ENCODE measurements around the gene KRT37.

KRT37 gene

DNA sequence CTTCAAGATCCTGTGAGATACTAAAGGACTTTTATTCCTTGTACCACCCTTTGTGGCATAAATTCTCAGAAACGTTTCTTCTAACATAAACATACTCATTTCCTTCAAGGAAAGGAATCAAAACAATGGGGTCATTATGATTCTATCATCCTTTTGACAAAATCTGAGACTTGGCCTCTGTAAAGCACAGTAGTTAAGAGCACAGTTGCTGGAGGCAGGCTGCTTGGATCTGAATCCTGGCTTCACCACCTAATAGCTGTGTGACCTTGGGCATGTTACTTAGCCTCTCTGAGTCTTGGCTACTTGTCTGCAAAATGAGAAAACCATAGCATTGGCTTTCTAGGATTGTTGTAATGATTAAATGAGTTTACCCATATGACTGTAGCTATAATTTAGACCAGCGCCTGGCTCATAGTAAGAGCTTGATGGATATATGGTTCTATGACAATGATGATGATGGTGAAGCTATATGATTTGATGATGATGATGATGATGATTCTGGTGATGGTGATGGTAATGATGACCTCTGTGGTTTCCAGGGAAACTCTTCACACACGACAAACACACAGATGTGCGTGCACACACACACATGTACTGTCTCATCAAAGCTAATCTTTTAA is 20.9 kb downstream of the KRT37 start:
- H3K9me3 ChIP-seq (ENCODE audit: low read length), result no peaks in the 10 kb centered on the region
- no peaks in the 10 kb centered on the region for H3K27me3 ChIP-seq (ENCODE audit: insufficient read depth, low read length)
- H3K4me3 ChIP-seq (ENCODE audit: low read depth, low read length, poor library complexity, severe bottlenecking), result no peak overlapping the region
- no peaks in the 10 kb centered on the region for H3K36me3 ChIP-seq (ENCODE audit: insufficient read depth, low read length)
- no peak overlapping the region for H3K4me2 ChIP-seq (ENCODE audit: low read length)
- no peaks in the 10 kb centered on the region for H3K9me2 ChIP-seq (ENCODE audit: low read depth, low read length)
- H3K79me2 ChIP-seq (ENCODE audit: insufficient read depth, low read length), result no peaks in the 10 kb centered on the region
- no peak overlapping the region for H3K27ac ChIP-seq (ENCODE audit: low read depth, low read length, poor library complexity, severe bottlenecking)
- no peaks in the 10 kb centered on the region for H4K20me1 ChIP-seq (ENCODE audit: insufficient read depth, low read length)
- H3K9ac ChIP-seq (ENCODE audit: low read length), result no peak overlapping the region
- no peak for TF ChIP-seq EZH2 (IDR thresholded peaks at IDR 0.05; ENCODE audit: borderline replicate concordance, low read length)
- TF ChIP-seq, protein P1, sequence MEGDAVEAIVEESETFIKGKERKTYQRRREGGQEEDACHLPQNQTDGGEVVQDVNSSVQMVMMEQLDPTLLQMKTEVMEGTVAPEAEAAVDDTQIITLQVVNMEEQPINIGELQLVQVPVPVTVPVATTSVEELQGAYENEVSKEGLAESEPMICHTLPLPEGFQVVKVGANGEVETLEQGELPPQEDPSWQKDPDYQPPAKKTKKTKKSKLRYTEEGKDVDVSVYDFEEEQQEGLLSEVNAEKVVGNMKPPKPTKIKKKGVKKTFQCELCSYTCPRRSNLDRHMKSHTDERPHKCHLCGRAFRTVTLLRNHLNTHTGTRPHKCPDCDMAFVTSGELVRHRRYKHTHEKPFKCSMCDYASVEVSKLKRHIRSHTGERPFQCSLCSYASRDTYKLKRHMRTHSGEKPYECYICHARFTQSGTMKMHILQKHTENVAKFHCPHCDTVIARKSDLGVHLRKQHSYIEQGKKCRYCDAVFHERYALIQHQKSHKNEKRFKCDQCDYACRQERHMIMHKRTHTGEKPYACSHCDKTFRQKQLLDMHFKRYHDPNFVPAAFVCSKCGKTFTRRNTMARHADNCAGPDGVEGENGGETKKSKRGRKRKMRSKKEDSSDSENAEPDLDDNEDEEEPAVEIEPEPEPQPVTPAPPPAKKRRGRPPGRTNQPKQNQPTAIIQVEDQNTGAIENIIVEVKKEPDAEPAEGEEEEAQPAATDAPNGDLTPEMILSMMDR (IDR thresholded peaks at IDR 0.05; ENCODE audit: low read length), result no peak
- no peak overlapping the region for H2AFZ ChIP-seq (ENCODE audit: low read length)
- no peaks in the 10 kb centered on the region for H3K4me1 ChIP-seq (ENCODE audit: insufficient read depth, low read length, severe bottlenecking)
- H3F3A ChIP-seq (ENCODE audit: insufficient read depth, low read length), result no peaks in the 10 kb centered on the region

- Histone ChIP-seq H3K9ac (ENCODE audit: low read length) (no peak overlapping the region), H2AFZ (ENCODE audit: low read length) (no peak overlapping the region), H3K27me3 (ENCODE audit: insufficient read depth, low read length) (no peaks in the 10 kb centered on the region), H3K4me3 (ENCODE audit: low read depth, low read length, poor library complexity, severe bottlenecking) (no peak overlapping the region), H3K27ac (ENCODE audit: low read depth, low read length, poor library complexity, severe bottlenecking) (no peak overlapping the region), H3K4me2 (ENCODE audit: low read length) (no peak overlapping the region), H3K79me2 (ENCODE audit: insufficient read depth, low read length) (no peaks in the 10 kb centered on the region), H3K4me1 (ENCODE audit: insufficient read depth, low read length, severe bottlenecking) (no peaks in the 10 kb centered on the region), H3F3A (ENCODE audit: insufficient read depth, low read length) (no peaks in the 10 kb centered on the region), H3K9me3 (ENCODE audit: low read length) (no peaks in the 10 kb centered on the region), H3K9me2 (ENCODE audit: low read depth, low read length) (no peaks in the 10 kb centered on the region), H3K36me3 (ENCODE audit: insufficient read depth, low read length) (no peaks in the 10 kb centered on the region), H4K20me1 (ENCODE audit: insufficient read depth, low read length) (no peaks in the 10 kb centered on the region)
- TF ChIP-seq, protein P1 (IDR thresholded peaks at IDR 0.05; ENCODE audit: low read length), result no peak
- no peak for TF ChIP-seq EZH2 (IDR thresholded peaks at IDR 0.05; ENCODE audit: borderline replicate concordance, low read length)
These were observed 22.2 kb downstream of the KRT37 start for GRCh38 chr17:41402161-41402560.

DNA sequence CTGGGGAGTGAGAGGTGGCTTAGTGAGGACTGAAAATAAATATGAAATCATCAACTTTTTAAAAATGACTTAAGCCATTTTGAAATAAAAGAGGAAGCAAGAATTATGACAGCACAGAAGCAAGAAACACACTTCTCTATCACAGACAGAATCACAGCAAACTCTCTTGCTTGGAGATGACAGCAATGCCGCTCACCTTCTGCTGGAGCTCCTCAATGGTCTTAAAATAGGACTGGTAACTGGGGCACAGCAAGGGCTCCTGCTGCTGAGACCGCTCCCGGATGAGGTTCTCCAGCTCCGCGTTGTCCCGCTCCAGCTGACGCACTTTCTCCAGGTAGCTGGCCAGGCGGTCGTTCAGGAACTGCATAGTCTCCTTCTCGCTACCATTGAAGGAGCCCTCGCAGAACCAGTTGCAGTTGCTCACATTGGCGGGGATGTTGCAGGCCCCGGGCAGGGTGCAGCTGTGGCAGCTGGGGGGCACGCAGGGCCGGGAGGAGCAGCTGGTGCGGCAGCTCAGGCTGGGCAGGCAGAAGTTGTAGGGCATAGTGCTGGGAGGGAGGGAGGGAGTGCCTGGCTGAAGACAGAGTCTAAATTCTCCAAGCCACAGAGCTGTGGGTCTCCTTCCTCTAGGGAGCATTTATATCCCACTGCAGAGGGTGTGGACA is 27.3 kb downstream of the KRT37 start, which contains the start of gene KRT31:
Gene KRT31, minus strand, starts transcription at position 613 of the 665 bp plus-strand sequence. Its CDS starts 69 bp downstream, at position 544.
- Histone ChIP-seq H3K4me2 (ENCODE audit: low read length) (no peak within 1 kb of the TSS), H3K9me2 (ENCODE audit: low read depth, low read length) (no peaks in the 10 kb centered on the region), H4K20me1 (ENCODE audit: insufficient read depth, low read length) (no peaks in the 10 kb centered on the region), H3K9ac (ENCODE audit: low read length) (no peak within 1 kb of the TSS), H3K27ac (ENCODE audit: low read depth, low read length, poor library complexity, severe bottlenecking) (no peak within 1 kb of the TSS), H3K9me3 (ENCODE audit: low read length) (no peaks in the 10 kb centered on the region), H2AFZ (ENCODE audit: low read length) (no peak within 1 kb of the TSS), H3K79me2 (ENCODE audit: insufficient read depth, low read length) (no peaks in the 10 kb centered on the region), H3K36me3 (ENCODE audit: insufficient read depth, low read length) (no peaks in the 10 kb centered on the region), H3F3A (ENCODE audit: insufficient read depth, low read length) (no peaks in the 10 kb centered on the region), H3K27me3 (ENCODE audit: insufficient read depth, low read length) (no peaks in the 10 kb centered on the region), H3K4me3 (ENCODE audit: low read depth, low read length, poor library complexity, severe bottlenecking) (no peak within 1 kb of the TSS), H3K4me1 (ENCODE audit: insufficient read depth, low read length, severe bottlenecking) (no peaks in the 10 kb centered on the region)
- TF ChIP-seq, protein P1 (IDR thresholded peaks at IDR 0.05; ENCODE audit: low read length), result no peak
- TF ChIP-seq EZH2 (IDR thresholded peaks at IDR 0.05; ENCODE audit: borderline replicate concordance, low read length), result no peak
